ENCODE results near the gene MIA3.
A peak's percentile ranks its signal among the peaks of the same experiment; 100 is the strongest.

Gene MIA3

DNA sequence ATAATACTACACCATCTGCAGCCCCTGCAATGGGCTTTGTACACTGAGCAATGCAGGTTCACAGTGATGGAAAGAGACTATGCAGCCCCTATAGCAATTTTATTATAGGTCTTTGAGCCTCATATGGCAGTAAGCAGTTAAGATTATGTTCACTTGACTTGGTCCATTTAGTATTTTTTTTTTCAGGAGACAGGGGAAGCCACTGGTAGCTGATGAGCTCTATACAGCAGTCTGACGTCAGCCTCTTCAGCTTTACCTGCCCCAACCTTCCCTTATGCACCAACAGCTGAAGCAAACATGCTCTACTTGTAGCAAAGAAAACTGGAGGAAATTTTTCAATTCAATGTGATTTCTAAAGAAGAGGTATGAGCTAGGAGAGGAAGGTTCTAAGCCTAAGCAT is 62.2 kb downstream of the MIA3 start:
- Mint-ChIP-seq H3K27ac (peak overlapping the region; percentile 40), H3K9me3 (no peaks in the 10 kb centered on the region), H3K4me3 (no peak overlapping the region), H3K4me1 (no peaks in the 10 kb centered on the region), H3K36me3 (peaks cover 15% of the 10 kb centered on the region), H3K27me3 (no peaks in the 10 kb centered on the region)
- no peak for ATAC-seq

DNA sequence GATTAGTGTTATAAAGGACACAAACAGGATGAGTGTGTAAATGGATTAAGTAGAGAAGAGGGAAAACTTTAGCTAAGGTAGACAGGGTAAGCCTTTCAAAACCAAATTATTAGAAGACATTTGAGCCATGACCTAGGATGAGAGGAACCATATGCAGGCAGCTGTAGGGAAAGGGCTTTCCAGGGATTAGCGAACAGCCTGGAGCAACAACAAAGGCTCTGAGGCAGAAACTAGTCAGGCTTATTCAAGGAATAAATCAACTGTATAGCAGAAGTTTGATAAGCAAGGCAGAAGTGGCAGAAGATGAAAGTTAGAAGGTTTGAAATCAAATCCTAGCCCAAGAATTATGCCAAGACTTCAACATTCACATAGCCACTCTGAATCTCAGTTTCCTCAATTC is 73.1 kb downstream of the MIA3 start:
- H3K27me3 Mint-ChIP-seq: no peaks in the 10 kb centered on the region
- peaks cover 22% of the 10 kb centered on the region for H3K4me1 Mint-ChIP-seq
- H3K4me3 Mint-ChIP-seq: no peak overlapping the region
- peaks cover 17% of the 10 kb centered on the region for H3K36me3 Mint-ChIP-seq
- H3K9me3 Mint-ChIP-seq: no peaks in the 10 kb centered on the region
- no peak overlapping the region for H3K27ac Mint-ChIP-seq
- no peak for ATAC-seq

DNA sequence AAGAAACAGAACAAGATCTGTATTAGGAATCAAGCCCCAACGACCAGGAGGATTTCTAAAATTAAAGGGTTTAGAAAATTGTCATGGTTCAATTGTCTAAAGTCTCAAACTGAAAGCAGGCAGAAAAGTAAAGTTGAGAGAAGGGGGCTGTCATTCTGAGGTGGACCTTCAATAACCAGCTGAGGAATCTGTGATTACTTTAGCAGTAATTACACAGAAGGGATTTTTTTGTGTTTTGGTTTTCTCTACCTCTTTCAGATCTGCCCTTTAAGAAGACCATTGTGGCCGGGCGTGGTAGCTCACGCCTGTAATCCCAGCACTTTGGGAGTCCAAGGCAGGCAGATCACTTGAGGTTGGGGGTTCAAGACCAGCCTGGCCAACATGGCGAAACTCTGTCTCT is 77.0 kb downstream of the MIA3 start:
- no peak overlapping the region for H3K4me3 Mint-ChIP-seq

DNA sequence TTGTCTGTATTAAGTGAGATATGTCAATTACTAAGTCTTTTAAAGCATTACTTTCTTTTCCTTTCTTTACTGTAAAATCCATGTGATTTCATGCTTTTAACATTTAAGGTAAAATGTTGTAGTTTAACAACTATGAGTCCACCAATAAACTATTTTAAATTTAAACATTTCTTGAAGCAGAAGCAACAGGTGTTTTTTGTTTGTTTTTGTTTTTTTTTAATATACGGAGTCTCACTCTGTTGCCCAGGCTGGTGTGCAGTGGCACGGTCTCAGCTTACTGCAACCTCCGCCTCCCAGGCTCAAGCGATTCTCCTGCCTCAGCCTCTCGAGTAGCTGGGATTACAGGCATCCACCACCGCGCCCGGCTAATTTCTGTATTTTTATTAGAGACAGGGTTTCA is 78.8 kb downstream of the MIA3 start:
- no peak for ATAC-seq

More for the DNA sequence above, 77.0 kb downstream of the MIA3 start:
- peaks cover 13% of the 10 kb centered on the region for H3K36me3 Mint-ChIP-seq
- H3K4me1 Mint-ChIP-seq: peaks cover 22% of the 10 kb centered on the region
- no peak for ATAC-seq
- peak overlapping the region; percentile 63 for H3K27ac Mint-ChIP-seq
- no peaks in the 10 kb centered on the region for H3K27me3 Mint-ChIP-seq
- no peaks in the 10 kb centered on the region for H3K9me3 Mint-ChIP-seq

DNA sequence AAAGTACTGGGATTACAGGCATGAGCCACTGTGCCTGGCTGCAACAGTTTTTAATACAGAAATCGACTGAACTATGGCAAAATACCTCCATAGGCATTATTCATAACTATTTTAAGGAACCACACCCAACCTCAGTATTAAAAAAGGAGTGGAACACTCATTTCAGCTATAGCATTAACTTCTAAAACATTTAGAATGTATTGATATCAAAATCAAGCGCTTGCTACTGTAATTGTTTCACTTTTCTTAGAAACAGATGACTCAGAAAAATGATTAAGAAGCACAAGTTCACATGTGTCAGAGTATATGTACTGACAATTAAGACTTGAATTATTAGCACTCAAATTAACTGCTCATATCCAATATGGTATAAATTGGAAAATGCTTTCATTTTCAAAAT is 79.3 kb downstream of the MIA3 start:
- no peak overlapping the region for H3K4me3 Mint-ChIP-seq
- peaks cover 22% of the 10 kb centered on the region for H3K4me1 Mint-ChIP-seq
- no peaks in the 10 kb centered on the region for H3K27me3 Mint-ChIP-seq
- peaks cover 14% of the 10 kb centered on the region for H3K36me3 Mint-ChIP-seq
- no peak for ATAC-seq
- no peaks in the 10 kb centered on the region for H3K9me3 Mint-ChIP-seq
- H3K27ac Mint-ChIP-seq: no peak overlapping the region

More for the DNA sequence above, 78.8 kb downstream of the MIA3 start:
- Mint-ChIP-seq H3K27me3 (no peaks in the 10 kb centered on the region), H3K4me1 (peaks cover 22% of the 10 kb centered on the region), H3K36me3 (peaks cover 13% of the 10 kb centered on the region), H3K27ac (no peak overlapping the region), H3K4me3 (no peak overlapping the region), H3K9me3 (no peaks in the 10 kb centered on the region)

DNA sequence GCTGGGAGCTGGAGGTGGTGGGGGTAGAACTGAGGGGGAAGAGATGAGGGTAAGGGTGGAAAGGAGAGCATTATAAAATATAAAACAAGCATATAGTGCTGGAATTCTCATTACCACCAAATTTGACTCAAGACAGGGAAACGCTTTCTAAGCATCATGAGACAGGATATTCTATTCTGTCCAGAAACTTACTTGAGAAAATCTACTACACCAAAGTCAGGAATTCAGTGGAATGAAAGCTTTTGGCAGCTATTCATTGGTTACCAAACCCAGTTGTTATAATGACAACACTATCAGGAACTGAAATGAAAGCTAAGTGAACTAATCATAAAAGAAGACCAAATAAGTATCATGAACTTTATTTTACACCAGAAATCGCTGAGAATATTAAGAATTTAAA is 79.9 kb downstream of the MIA3 start:
- H3K27me3 Mint-ChIP-seq: no peaks in the 10 kb centered on the region
- H3K36me3 Mint-ChIP-seq: peaks cover 14% of the 10 kb centered on the region
- H3K27ac Mint-ChIP-seq: no peak overlapping the region
- peaks cover 16% of the 10 kb centered on the region for H3K4me1 Mint-ChIP-seq
- H3K4me3 Mint-ChIP-seq: no peak overlapping the region
- ATAC-seq: no peak
- H3K9me3 Mint-ChIP-seq: no peaks in the 10 kb centered on the region

DNA sequence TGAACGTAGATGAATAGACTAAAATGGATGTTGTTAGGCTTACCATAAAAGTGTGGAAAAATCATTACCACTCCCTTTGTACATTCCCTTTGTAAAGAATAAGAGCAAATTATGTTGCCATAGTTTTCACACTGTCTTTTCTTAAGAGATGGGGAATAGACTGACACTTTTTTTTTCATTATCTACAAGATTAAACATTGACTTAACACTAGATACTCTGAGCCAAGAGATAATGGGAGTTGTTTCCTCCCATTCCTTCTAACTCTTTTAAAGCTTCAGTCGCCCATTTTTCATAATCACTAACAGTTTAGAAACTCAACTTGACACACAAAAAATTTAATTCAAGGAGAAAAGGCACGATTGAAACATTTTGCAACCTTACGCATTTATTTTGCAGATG is 84.3 kb downstream of the MIA3 start:
- Mint-ChIP-seq H3K36me3 (peaks cover 26% of the 10 kb centered on the region), H3K4me3 (no peak overlapping the region), H3K27ac (peak overlapping the region; percentile 33), H3K4me1 (peaks cover 27% of the 10 kb centered on the region), H3K9me3 (peaks cover 3% of the 10 kb centered on the region), H3K27me3 (no peaks in the 10 kb centered on the region)
- ATAC-seq: no peak

DNA sequence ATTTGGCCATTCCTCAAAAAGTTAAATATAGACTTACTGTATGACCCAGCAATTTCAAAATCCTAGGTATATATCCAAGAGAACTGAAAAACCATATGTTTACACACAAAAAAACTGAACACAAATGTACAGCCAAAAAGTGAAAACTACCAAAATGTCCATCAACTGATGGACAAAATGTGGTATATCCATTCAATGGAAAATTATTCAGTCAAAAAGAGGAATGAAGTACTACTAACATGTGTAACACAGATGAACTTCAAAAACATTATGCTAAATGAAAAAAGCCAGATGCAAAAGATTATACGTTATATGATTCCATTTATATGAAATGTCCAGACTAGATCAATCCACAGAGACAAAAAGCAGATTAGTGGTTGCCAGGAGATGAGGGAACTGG is 86.4 kb downstream of the MIA3 start:
- no peak overlapping the region for H3K4me3 Mint-ChIP-seq
- H3K27ac Mint-ChIP-seq: peak overlapping the region; percentile 37
- H3K36me3 Mint-ChIP-seq: peaks cover 26% of the 10 kb centered on the region
- no peaks in the 10 kb centered on the region for H3K27me3 Mint-ChIP-seq
- ATAC-seq: no peak
- peaks cover 37% of the 10 kb centered on the region for H3K4me1 Mint-ChIP-seq
- H3K9me3 Mint-ChIP-seq: peaks cover 3% of the 10 kb centered on the region

DNA sequence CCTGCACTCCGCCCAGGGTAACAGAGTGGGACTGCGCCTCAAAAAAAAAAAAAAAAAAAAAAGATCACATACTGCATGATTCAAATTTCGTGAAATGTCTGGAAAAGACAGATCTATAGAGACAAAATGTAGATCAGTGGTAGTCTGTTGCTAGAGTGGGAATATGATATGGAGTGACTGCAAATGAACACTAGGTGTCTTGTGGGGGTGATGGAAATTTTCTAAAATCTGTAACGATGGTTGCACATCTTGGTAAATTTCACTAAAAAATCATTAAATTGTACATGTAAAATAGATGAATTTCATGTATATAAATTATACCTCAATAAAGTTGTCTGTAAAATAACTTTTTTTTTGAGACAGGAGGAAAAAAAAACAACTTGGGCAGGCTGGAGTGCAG is 88.9 kb downstream of the MIA3 start:
- Mint-ChIP-seq H3K27ac (no peak overlapping the region), H3K9me3 (peaks cover 3% of the 10 kb centered on the region), H3K4me1 (peaks cover 57% of the 10 kb centered on the region), H3K36me3 (peaks cover 38% of the 10 kb centered on the region), H3K4me3 (no peak overlapping the region), H3K27me3 (no peaks in the 10 kb centered on the region)
- ATAC-seq: no peak

DNA sequence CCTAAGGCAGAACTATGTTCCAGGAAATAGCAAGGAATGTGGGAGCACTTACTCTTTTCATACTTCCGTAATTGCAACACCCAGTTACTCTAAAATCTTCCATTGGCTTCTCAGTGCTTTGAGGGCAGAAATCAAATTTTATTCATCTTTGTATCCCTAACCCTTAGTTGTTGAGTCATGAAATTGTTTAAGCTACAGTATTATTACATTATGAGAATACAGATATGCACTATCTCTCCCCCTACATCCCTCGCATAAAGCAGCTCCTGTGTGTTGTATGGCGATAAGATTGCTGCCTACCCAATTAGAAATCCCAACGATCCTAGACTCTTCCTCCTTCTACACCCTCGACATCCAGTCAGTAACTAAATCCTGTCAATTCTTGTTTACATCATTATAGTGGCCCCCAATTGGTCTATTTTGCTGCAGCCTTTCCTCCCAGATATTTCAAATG is 91.8 kb downstream of the MIA3 start:
- no peaks in the 10 kb centered on the region for H3K27me3 Mint-ChIP-seq
- ATAC-seq: no peak
- H3K27ac Mint-ChIP-seq: peak overlapping the region; percentile 45
- no peak overlapping the region for H3K4me3 Mint-ChIP-seq
- H3K36me3 Mint-ChIP-seq: peaks cover 19% of the 10 kb centered on the region
- H3K4me1 Mint-ChIP-seq: peaks cover 57% of the 10 kb centered on the region
- no peaks in the 10 kb centered on the region for H3K9me3 Mint-ChIP-seq

DNA sequence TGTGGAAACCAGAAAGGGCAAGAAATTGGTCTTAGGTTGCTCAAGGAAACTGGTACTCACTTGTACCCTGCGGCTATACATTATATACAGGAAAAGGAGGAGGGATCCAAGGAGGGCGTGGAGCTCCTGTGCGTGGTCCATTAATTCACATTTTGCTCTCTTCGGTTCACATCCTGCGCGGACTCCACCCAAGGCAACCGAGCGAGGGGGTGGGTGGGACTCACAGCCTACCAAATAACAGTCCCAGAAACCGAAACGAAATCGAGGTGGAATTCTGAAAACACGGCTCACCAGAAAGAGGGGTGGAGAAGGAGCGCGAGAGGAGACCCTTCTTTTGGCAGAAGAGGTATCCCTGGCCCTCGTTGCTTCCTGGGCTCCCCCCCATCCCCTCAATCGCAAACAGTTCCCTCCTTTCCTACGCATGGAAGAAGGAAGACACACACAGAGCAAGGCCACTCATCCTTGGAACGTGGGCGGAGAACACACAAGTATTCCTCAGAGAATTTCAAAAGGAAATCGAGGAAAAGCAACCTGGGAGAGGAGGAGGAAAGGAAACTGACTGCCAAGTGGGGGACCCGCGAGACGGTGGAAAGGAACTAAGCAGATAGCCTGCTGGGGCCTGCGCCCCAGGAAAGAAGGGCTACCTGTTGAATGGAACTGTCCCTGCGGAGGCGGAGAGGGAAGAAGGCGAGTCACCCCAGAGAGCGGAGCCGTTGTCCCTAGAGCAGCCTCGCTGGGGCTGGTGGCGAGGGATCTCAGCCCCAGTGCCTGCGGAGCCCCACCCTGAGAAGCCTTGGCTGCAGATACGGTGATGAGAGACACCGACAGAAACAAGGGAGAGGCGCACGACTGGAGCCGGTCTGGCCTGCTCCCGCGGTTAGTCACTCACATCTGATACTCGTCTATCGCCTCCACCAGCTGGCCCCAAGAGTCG is 93.7 kb downstream of the MIA3 start:
- peak overlapping the region; percentile 94 for H3K4me3 Mint-ChIP-seq
- H3K9me3 Mint-ChIP-seq: no peaks in the 10 kb centered on the region
- peak overlapping the region; percentile 99 for H3K27ac Mint-ChIP-seq
- ATAC-seq: peak; percentile 43
- peaks cover 47% of the 10 kb centered on the region for H3K4me1 Mint-ChIP-seq
- peaks cover 24% of the 10 kb centered on the region for H3K36me3 Mint-ChIP-seq
- H3K27me3 Mint-ChIP-seq: no peaks in the 10 kb centered on the region

DNA sequence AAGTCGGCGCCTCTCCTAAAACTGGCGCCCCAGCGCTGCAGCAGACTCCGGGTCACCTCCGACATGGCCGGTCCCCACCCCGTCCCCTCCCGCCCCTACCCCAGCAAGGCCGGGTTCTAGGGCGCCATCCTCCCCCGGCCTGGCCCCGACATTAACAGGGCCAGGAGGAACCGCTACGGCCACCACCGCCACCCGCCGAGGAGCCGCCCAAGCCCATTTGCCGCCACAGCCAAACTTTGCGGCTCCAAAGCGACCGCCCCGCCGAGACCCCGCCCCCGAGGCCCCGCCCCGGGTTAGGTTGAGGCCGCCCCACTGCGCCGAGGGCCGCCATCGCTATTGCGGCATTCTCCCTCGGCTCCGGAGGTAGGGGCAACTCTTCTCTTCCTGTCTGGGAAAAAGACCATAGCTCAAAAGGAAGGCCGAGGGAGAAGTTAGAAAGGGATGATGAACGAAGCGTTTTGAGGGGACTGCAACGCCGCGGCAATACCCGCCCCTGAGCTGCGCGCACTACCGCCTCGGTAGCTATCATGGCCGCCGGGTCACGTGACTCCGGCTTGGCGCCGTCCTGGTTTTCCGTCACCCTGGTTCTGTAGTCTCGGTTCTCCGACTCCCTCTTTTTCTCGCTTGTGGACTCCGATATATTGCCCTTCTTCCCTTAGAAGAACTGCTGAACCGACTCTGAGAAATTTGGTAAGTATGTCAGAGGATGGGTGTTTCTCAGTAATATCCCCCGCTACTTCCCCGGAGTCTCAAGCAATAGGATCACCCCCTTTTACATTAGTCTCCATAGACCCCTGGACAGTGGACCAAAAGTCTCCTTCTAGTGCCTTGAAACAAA is 94.6 kb downstream of the MIA3 start, which contains the start of the genes AIDA and BROX:
Gene AIDA, minus strand, starts transcription at position 239 of the 838 bp plus-strand sequence. Its CDS starts 174 bp downstream, at position 65.
Gene BROX, plus strand, starts transcription at position 312 of the 838 bp plus-strand sequence. CDS start 3,136 bp downstream, outside the sequence.
- H3K4me1 Mint-ChIP-seq: peaks cover 47% of the 10 kb centered on the region
- no peaks in the 10 kb centered on the region for H3K27me3 Mint-ChIP-seq
- H3K9me3 Mint-ChIP-seq: no peaks in the 10 kb centered on the region
- peak; percentile 93 for ATAC-seq
- peak within 1 kb of the TSS; percentile 99 for H3K27ac Mint-ChIP-seq
- peaks cover 27% of the 10 kb centered on the region for H3K36me3 Mint-ChIP-seq
- peak within 1 kb of the TSS; percentile 94 for H3K4me3 Mint-ChIP-seq

DNA sequence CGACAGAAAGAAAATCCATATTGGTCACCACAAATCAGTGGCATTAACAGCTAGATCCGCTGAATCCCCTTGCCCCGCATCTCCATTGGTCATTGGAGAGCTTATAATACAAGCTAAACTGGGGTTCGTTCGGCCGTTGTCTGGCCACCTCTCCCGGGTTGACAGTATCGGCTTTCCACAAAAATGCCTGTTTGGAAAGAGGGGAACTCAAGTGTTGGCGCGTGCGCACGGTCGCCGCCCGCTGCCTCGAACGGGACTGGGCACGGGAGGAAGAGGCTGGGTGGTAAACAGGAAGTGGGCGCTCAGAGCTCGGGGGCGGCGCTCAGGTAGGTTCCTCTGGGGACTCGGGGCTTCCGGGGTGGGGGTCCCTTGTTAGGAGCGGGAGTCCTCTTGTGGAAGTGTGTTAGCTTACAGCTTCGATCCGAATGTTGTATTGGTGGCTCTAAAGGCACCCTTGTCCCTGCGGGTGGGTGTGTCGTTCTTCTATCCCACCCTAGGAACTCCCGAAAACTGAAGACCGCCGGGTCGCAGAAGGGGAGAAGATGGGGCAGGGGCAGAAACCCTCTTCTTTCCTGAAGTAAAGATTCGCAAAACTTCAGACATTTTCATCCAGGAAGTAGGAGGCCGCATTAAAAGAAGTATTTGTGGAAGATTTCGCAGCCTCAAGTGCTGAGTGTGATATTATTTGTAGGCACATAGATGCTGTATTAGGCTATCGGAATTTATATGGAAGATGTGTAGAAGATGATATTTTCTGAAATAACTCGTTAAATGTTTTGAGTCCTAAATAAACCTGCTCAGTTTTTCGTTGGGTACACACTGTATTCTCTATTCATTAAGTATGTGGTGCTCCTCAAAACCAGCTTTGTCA is 95.4 kb downstream of the MIA3 start:
- H3K36me3 Mint-ChIP-seq: peaks cover 33% of the 10 kb centered on the region
- no peaks in the 10 kb centered on the region for H3K27me3 Mint-ChIP-seq
- peak overlapping the region; percentile 99 for H3K27ac Mint-ChIP-seq
- peaks cover 52% of the 10 kb centered on the region for H3K4me1 Mint-ChIP-seq
- peak; percentile 88 for ATAC-seq
- H3K4me3 Mint-ChIP-seq: peak overlapping the region; percentile 94
- no peaks in the 10 kb centered on the region for H3K9me3 Mint-ChIP-seq

DNA sequence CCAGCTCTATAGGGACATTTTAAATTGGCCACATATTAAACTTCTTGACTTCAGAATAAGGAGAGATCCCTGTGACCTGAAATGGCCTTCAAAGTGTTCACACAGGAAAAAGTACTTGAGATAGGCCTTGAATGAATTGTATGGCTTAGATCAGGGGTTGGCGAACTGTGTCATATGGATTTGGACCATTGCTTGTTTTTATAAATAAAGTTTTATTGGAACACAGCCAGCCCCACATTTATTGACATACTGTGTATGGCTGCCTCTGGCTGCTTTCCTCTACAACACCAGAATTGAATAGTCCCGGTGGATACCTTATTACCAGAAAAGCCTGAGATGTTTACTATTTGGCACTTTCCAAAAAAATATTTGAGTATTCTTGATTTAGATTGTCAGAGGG is 98.5 kb downstream of the MIA3 start:
- no peak for ATAC-seq
- H3K4me1 Mint-ChIP-seq: peaks cover 25% of the 10 kb centered on the region
- H3K4me3 Mint-ChIP-seq: no peak overlapping the region

More for the DNA sequence above, 98.5 kb downstream of the MIA3 start:
- Mint-ChIP-seq H3K9me3 (no peaks in the 10 kb centered on the region), H3K36me3 (peaks cover 33% of the 10 kb centered on the region), H3K27ac (no peak overlapping the region), H3K27me3 (no peaks in the 10 kb centered on the region)
